ENCODE measurements around the gene RPTOR. TPM values are rescaled to one million over a fixed set of nuclear protein-coding genes. Genes with fewer than 3 reads are reported as not detected.
"Not testable (repeated sequence)": the region's sequence is repeated elsewhere in the genome, so short reads cannot be mapped to it uniquely, and the experiment has no call there.

RPTOR gene
- polyA plus RNA-seq, 1 donor (not counting 4 experiments of a cell fraction or from before 2014, with no cell fraction given): 4.0 TPM

- Histone ChIP-seq H3K4me1 (ENCODE audit: control insufficient read depth, extremely low read depth, insufficient read depth, low read length) (no peaks in the 10 kb centered on the region), H3K9me1 (ENCODE audit: control insufficient read depth, extremely low read depth, insufficient read depth, low read length) (no peaks in the 10 kb centered on the region), H2AFZ (ENCODE audit: control insufficient read depth, low read length) (no peak overlapping the region), H3K4me3 (ENCODE audit: control insufficient read depth in 2 of 3, extremely low read depth in 1 of 3, insufficient read depth in 2 of 3, low read depth in 1 of 3, low read length in 3 of 3) (no peak overlapping the region), H3K9me3 (ENCODE audit: control insufficient read depth, low read depth, low read length) (no peaks in the 10 kb centered on the region), H4K20me1 (ENCODE audit: control insufficient read depth, extremely low read depth, insufficient read depth, low read length) (no peaks in the 10 kb centered on the region), H3K9ac (ENCODE audit: control insufficient read depth, extremely low read depth, insufficient read depth, low read length) (no peak overlapping the region), H3K27ac (ENCODE audit: control insufficient read depth, insufficient read depth, low read length) (no peak overlapping the region), H3K79me2 (ENCODE audit: control insufficient read depth, insufficient read depth, low read length) (no peaks in the 10 kb centered on the region), H3K27me3 (ENCODE audit: control insufficient read depth, extremely low read depth, insufficient read depth, low read length) (no peaks in the 10 kb centered on the region), H3K4me2 (ENCODE audit: control insufficient read depth, extremely low read depth, insufficient read depth, low read depth, low read length) (no peak overlapping the region), H3K36me3 (ENCODE audit: control insufficient read depth in 2 of 2, extremely low read depth in 1 of 2, insufficient read depth in 2 of 2, low read length in 2 of 2) (peaks cover 0 to 5% of the 10 kb centered on the region in 2 experiments)
- TF ChIP-seq EZH2 (IDR thresholded peaks at IDR 0.05; ENCODE audit: low read length): no peak
- TF ChIP-seq, protein P1, sequence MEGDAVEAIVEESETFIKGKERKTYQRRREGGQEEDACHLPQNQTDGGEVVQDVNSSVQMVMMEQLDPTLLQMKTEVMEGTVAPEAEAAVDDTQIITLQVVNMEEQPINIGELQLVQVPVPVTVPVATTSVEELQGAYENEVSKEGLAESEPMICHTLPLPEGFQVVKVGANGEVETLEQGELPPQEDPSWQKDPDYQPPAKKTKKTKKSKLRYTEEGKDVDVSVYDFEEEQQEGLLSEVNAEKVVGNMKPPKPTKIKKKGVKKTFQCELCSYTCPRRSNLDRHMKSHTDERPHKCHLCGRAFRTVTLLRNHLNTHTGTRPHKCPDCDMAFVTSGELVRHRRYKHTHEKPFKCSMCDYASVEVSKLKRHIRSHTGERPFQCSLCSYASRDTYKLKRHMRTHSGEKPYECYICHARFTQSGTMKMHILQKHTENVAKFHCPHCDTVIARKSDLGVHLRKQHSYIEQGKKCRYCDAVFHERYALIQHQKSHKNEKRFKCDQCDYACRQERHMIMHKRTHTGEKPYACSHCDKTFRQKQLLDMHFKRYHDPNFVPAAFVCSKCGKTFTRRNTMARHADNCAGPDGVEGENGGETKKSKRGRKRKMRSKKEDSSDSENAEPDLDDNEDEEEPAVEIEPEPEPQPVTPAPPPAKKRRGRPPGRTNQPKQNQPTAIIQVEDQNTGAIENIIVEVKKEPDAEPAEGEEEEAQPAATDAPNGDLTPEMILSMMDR (optimal IDR thresholded peaks at IDR 0.05 in 1 of 3, IDR thresholded peaks at IDR 0.05 in 1 of 3, conservative IDR thresholded peaks at IDR 0.05 in 1 of 3; ENCODE audit: extremely low read depth in 1 of 3, insufficient read depth in 2 of 3, low read length in 3 of 3): no peak
- DNase-seq (ENCODE audit: low read depth, low spot score) (no peak), FAIRE-seq (no peak)
- dilution Hi-C loops (cut with MboI; ENCODE audit: extremely low pct_ligation_motif_present, low sequenced_read_pairs): no loop called here
Observed at GRCh38 chr17:80742581-80743180, 198.0 kb downstream of the RPTOR start.

DNA sequence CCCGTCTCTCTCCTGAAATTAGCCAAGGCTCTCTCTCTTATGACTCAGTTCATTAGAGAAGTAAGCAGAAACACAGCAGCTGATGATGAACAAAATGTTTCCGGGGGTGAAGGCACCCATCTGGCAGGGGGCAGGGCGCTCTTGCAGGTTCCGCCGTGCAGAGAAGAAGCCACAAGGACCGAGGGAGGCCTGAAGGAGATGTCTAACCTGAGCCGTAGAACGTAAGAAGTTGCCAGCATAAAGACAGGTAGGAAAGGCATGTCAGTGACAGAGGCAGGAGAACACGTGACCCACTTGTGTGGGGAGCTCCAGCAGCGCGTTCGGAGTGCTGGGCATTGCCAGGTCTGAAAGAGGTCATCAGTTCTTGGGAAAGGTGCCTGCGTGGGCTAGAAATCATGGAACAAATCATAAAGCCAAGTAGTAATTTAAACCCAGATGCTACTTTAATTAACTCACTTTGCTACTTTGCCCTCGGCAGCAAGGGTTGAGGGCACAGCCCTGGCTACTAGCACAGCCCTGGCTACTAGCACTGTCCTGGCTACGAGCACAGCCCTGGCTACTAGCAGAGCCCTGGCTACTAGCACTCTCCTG, 198.6 kb downstream of the RPTOR start:
- H3K9me1 ChIP-seq (ENCODE audit: control insufficient read depth, extremely low read depth, insufficient read depth, low read length): no peaks in the 10 kb centered on the region
- H3K4me3 ChIP-seq (ENCODE audit: control insufficient read depth in 2 of 3, extremely low read depth in 1 of 3, insufficient read depth in 2 of 3, low read depth in 1 of 3, low read length in 3 of 3): no peak overlapping the region
- dilution Hi-C loops (cut with MboI; ENCODE audit: extremely low pct_ligation_motif_present, low sequenced_read_pairs): no loop called here

DNA sequence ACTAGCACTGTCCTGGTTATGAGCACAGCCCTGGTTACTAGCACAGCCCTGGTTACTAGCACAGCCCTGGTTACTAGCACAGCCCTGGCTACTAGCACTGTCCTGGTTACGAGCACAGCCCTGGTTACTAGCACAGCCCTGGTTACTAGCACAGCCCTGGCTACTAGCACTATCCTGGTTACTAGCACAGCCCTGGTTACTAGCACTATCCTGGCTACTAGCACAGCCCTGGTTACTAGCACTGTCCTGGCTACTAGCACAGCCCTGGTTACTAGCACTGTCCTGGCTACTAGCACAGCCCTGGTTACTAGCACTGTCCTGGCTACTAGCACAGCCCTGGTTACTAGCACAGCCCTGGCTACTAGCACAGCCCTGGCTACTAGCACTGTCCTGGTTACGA, 199.3 kb downstream of the RPTOR start:
- DNase-seq (ENCODE audit: low read depth, low spot score); FAIRE-seq; H3K27me3 ChIP-seq (ENCODE audit: control insufficient read depth, extremely low read depth, insufficient read depth, low read length); H3K36me3 ChIP-seq (ENCODE audit: control insufficient read depth in 2 of 2, extremely low read depth in 1 of 2, insufficient read depth in 2 of 2, low read length in 2 of 2); H3K4me3 ChIP-seq (ENCODE audit: control insufficient read depth in 2 of 3, extremely low read depth in 1 of 3, insufficient read depth in 2 of 3, low read depth in 1 of 3, low read length in 3 of 3); H3K9me3 ChIP-seq (ENCODE audit: control insufficient read depth, low read depth, low read length); H4K20me1 ChIP-seq (ENCODE audit: control insufficient read depth, extremely low read depth, insufficient read depth, low read length); H3K4me1 ChIP-seq (ENCODE audit: control insufficient read depth, extremely low read depth, insufficient read depth, low read length); H3K9ac ChIP-seq (ENCODE audit: control insufficient read depth, extremely low read depth, insufficient read depth, low read length); H3K79me2 ChIP-seq (ENCODE audit: control insufficient read depth, insufficient read depth, low read length); H3K4me2 ChIP-seq (ENCODE audit: control insufficient read depth, extremely low read depth, insufficient read depth, low read depth, low read length); H3K9me1 ChIP-seq (ENCODE audit: control insufficient read depth, extremely low read depth, insufficient read depth, low read length); dilution Hi-C loops (cut with MboI; ENCODE audit: extremely low pct_ligation_motif_present, low sequenced_read_pairs); H3K27ac ChIP-seq (ENCODE audit: control insufficient read depth, insufficient read depth, low read length); H2AFZ ChIP-seq (ENCODE audit: control insufficient read depth, low read length): not testable (repeated sequence)

More for the DNA sequence above, 198.6 kb downstream of the RPTOR start:
- Histone ChIP-seq H3K27ac (ENCODE audit: control insufficient read depth, insufficient read depth, low read length) (no peak overlapping the region), H3K36me3 (ENCODE audit: control insufficient read depth in 2 of 2, extremely low read depth in 1 of 2, insufficient read depth in 2 of 2, low read length in 2 of 2) (peaks cover 0 to 5% of the 10 kb centered on the region in 2 experiments), H3K27me3 (ENCODE audit: control insufficient read depth, extremely low read depth, insufficient read depth, low read length) (no peaks in the 10 kb centered on the region), H2AFZ (ENCODE audit: control insufficient read depth, low read length) (no peak overlapping the region), H3K4me2 (ENCODE audit: control insufficient read depth, extremely low read depth, insufficient read depth, low read depth, low read length) (no peak overlapping the region), H3K9me3 (ENCODE audit: control insufficient read depth, low read depth, low read length) (no peaks in the 10 kb centered on the region), H3K9ac (ENCODE audit: control insufficient read depth, extremely low read depth, insufficient read depth, low read length) (no peak overlapping the region), H3K79me2 (ENCODE audit: control insufficient read depth, insufficient read depth, low read length) (no peaks in the 10 kb centered on the region), H4K20me1 (ENCODE audit: control insufficient read depth, extremely low read depth, insufficient read depth, low read length) (no peaks in the 10 kb centered on the region), H3K4me1 (ENCODE audit: control insufficient read depth, extremely low read depth, insufficient read depth, low read length) (no peaks in the 10 kb centered on the region)
- DNase-seq (ENCODE audit: low read depth, low spot score): no peak
- no peak for FAIRE-seq
- TF ChIP-seq EZH2 (IDR thresholded peaks at IDR 0.05; ENCODE audit: low read length): no peak
- TF ChIP-seq, protein P1 (optimal IDR thresholded peaks at IDR 0.05 in 1 of 3, IDR thresholded peaks at IDR 0.05 in 1 of 3, conservative IDR thresholded peaks at IDR 0.05 in 1 of 3; ENCODE audit: extremely low read depth in 1 of 3, insufficient read depth in 2 of 3, low read length in 3 of 3): no peak

- not testable (repeated sequence) for H3K27me3 ChIP-seq (ENCODE audit: control insufficient read depth, extremely low read depth, insufficient read depth, low read length); H4K20me1 ChIP-seq (ENCODE audit: control insufficient read depth, extremely low read depth, insufficient read depth, low read length); FAIRE-seq
Observed at GRCh38 chr17:80744725-80745124, 200.1 kb downstream of the RPTOR start.

More at GRCh38 chr17:80744725-80745124, 200.1 kb downstream of the RPTOR start:
- H3K79me2 ChIP-seq (ENCODE audit: control insufficient read depth, insufficient read depth, low read length); H3K4me3 ChIP-seq (ENCODE audit: control insufficient read depth in 2 of 3, extremely low read depth in 1 of 3, insufficient read depth in 2 of 3, low read depth in 1 of 3, low read length in 3 of 3); H3K36me3 ChIP-seq (ENCODE audit: control insufficient read depth in 2 of 2, extremely low read depth in 1 of 2, insufficient read depth in 2 of 2, low read length in 2 of 2); H3K9ac ChIP-seq (ENCODE audit: control insufficient read depth, extremely low read depth, insufficient read depth, low read length); H3K4me1 ChIP-seq (ENCODE audit: control insufficient read depth, extremely low read depth, insufficient read depth, low read length); H3K27ac ChIP-seq (ENCODE audit: control insufficient read depth, insufficient read depth, low read length); H3K9me3 ChIP-seq (ENCODE audit: control insufficient read depth, low read depth, low read length); DNase-seq (ENCODE audit: low read depth, low spot score); H3K4me2 ChIP-seq (ENCODE audit: control insufficient read depth, extremely low read depth, insufficient read depth, low read depth, low read length); H3K9me1 ChIP-seq (ENCODE audit: control insufficient read depth, extremely low read depth, insufficient read depth, low read length); dilution Hi-C loops (cut with MboI; ENCODE audit: extremely low pct_ligation_motif_present, low sequenced_read_pairs); H2AFZ ChIP-seq (ENCODE audit: control insufficient read depth, low read length): not testable (repeated sequence)

Measured in keratinocyte (primary cell).